Peyer's patch (tissue), 4 donors: ENCODE data around the gene SSNA1. TPM values are rescaled to one million over a fixed set of nuclear protein-coding genes. Genes with fewer than 3 reads are reported as not detected.
A peak's percentile ranks its signal among the peaks of the same experiment; 100 is the strongest.

Experiments
- DNase-seq, 3 donors: peaks; one replicate each; pipeline ENCODE4 v3.0.0-alpha.2; 2017 to 2019
- H3K27ac ChIP-seq, 4 donors: fragments of 200-600 bp; sonication (generic); one replicate each; pipeline ENCODE4 v1.5.1; 2016 to 2019
- H3K27me3 ChIP-seq, 2 donors: fragments of 200-600 bp; sonication (generic); one replicate each; pipeline ENCODE4 v1.5.1; 2019
- H3K36me3 ChIP-seq, 3 donors: fragments of 200-600 bp; sonication (generic); one replicate each; pipeline ENCODE4 v1.5.1; 2016 to 2019
- H3K4me1 ChIP-seq, 4 donors: fragments of 200-600 bp; sonication (generic); one replicate each; pipeline ENCODE4 v1.5.1; 2016 to 2019
- H3K4me3 ChIP-seq, 4 donors: fragments of 200-600 bp; sonication (generic); 1 replicate in 3 of 4; 2 replicates in 1 of 4; pipeline ENCODE4 v1.5.1; 2016 to 2019; ENCODE audit warnings: mild to moderate bottlenecking in 1 of 4
- H3K9me3 ChIP-seq, 4 donors: fragments of 200-600 bp; sonication (generic); one replicate each; pipeline ENCODE4 v1.5.1; 2016 to 2019; ENCODE audit warnings: mild to moderate bottlenecking in 1 of 4
- CTCF ChIP-seq, 6 experiments: fragments of 450-650 bp in 4 of 6; fragments of 200-600 bp in 2 of 6; sonication (generic) in 1 of 6; IDR thresholded peaks; one replicate each; pipeline ENCODE4 v1.5.1; 2017 to 2019; ENCODE audit warnings: antibody characterized with exemption in 6 of 6, mild to moderate bottlenecking in 3 of 6, moderate library complexity in 1 of 6
- POLR2A ChIP-seq, 2 donors: fragments of 450-650 bp; IDR thresholded peaks; one replicate each; pipeline ENCODE4 v1.5.1; 2017; ENCODE audit warnings: antibody characterized with exemption in 2 of 2, mild to moderate bottlenecking in 2 of 2, moderate library complexity in 2 of 2
- total RNA-seq, 4 donors: library from RNA; depleted of rRNA; stranded (reverse); fragments of >200 nt; gene quantifications; one replicate each; pipeline ENCODE4 v1.1.0, GENCODE V29; 2016

SSNA1 gene
- total RNA-seq, 4 donors from 2014 or later, result 58.6 to 82.0 (median 71.6) TPM

GRCh38 chr9:137170486-137171148 is 17.9 kb upstream of the SSNA1 start:
- no peak for TF ChIP-seq POLR2A (IDR thresholded peaks at IDR 0.05)
- no peak for TF ChIP-seq CTCF (IDR thresholded peaks at IDR 0.05)
- Histone ChIP-seq H3K27me3 (peaks cover 0 to 54% of the 10 kb centered on the region in 2 donors), H3K27ac (peak overlapping the region in 1 of 4 donors; percentile 49), H3K36me3 (no peaks in the 10 kb centered on the region), H3K9me3 (peaks cover 0 to 3% (median 0%) of the 10 kb centered on the region in 4 donors), H3K4me1 (peaks cover 6 to 41% (median 18%) of the 10 kb centered on the region in 4 donors), H3K4me3 (no peak overlapping the region)
- no peak for DNase-seq

GRCh38 chr9:137171149-137171900 is 17.2 kb upstream of the SSNA1 start:
- no peaks in the 10 kb centered on the region for H3K36me3 ChIP-seq
- DNase-seq, result no peak
- peaks cover 0 to 47% of the 10 kb centered on the region in 2 donors for H3K27me3 ChIP-seq
- no peak overlapping the region for H3K4me3 ChIP-seq
- H3K9me3 ChIP-seq, result peaks cover 0 to 3% (median 0%) of the 10 kb centered on the region in 4 donors
- no peak for TF ChIP-seq POLR2A (IDR thresholded peaks at IDR 0.05)
- no peak for TF ChIP-seq CTCF (IDR thresholded peaks at IDR 0.05)
- H3K4me1 ChIP-seq, result peaks cover 6 to 44% (median 18%) of the 10 kb centered on the region in 4 donors
- peak overlapping the region in 1 of 4 donors; percentile 49 for H3K27ac ChIP-seq

GRCh38 chr9:137172901-137173795 is 15.3 kb upstream of the SSNA1 start:
- no peak overlapping the region for H3K4me3 ChIP-seq
- peak in 1 of 3 donors; percentile 63 for DNase-seq
- H3K27me3 ChIP-seq, result peaks cover 0 to 28% of the 10 kb centered on the region in 2 donors
- H3K27ac ChIP-seq, result peak overlapping the region in 2 of 4 donors; percentile 9 to 49
- H3K4me1 ChIP-seq, result peaks cover 2 to 32% (median 13%) of the 10 kb centered on the region in 4 donors
- H3K36me3 ChIP-seq, result peaks cover 0 to 6% (median 0%) of the 10 kb centered on the region in 3 donors
- TF ChIP-seq POLR2A (IDR thresholded peaks at IDR 0.05) (no peak), CTCF (IDR thresholded peaks at IDR 0.05) (no peak)
- peaks cover 0 to 3% (median 0%) of the 10 kb centered on the region in 4 donors for H3K9me3 ChIP-seq

GRCh38 chr9:137173796-137174664 is 14.4 kb upstream of the SSNA1 start:
- H3K4me3 ChIP-seq, result no peak overlapping the region
- peaks cover 0 to 23% (median 7%) of the 10 kb centered on the region in 4 donors for H3K4me1 ChIP-seq
- no peak for TF ChIP-seq CTCF (IDR thresholded peaks at IDR 0.05)
- no peak for TF ChIP-seq POLR2A (IDR thresholded peaks at IDR 0.05)
- no peaks in the 10 kb centered on the region for H3K9me3 ChIP-seq
- peaks cover 0 to 15% (median 0%) of the 10 kb centered on the region in 3 donors for H3K36me3 ChIP-seq
- H3K27me3 ChIP-seq, result peaks cover 0 to 21% of the 10 kb centered on the region in 2 donors
- no peak for DNase-seq
- H3K27ac ChIP-seq, result peak overlapping the region in 2 of 4 donors; percentile 9 to 49
